Hepatocyte (in vitro differentiated cells): Measurements from ENCODE around the gene STK32B.

Experiments used
- EZH2phosphoT487 ChIP-seq: fragments of 200-600 bp; sonication (generic); IDR thresholded peaks from one replicate; pipeline ENCODE4 v1.6.1; 2018; ENCODE audit warnings: antibody characterized with exemption, mild to moderate bottlenecking, low read depth, moderate library complexity; ENCODE audit not compliant: unreplicated experiment, severe bottlenecking
- TF ChIP-seq, protein P1 (sequence below): fragments of 200-600 bp; sonication (generic); IDR thresholded peaks from 2 replicates; pipeline ENCODE4 v1.5.1; 2016; ENCODE audit warnings: antibody characterized with exemption, mild to moderate bottlenecking; ENCODE audit not compliant: poor library complexity

GRCh38 chr4:5137226-5137625 lies 85.9 kb downstream of the STK32B start:
- TF ChIP-seq, protein P1, sequence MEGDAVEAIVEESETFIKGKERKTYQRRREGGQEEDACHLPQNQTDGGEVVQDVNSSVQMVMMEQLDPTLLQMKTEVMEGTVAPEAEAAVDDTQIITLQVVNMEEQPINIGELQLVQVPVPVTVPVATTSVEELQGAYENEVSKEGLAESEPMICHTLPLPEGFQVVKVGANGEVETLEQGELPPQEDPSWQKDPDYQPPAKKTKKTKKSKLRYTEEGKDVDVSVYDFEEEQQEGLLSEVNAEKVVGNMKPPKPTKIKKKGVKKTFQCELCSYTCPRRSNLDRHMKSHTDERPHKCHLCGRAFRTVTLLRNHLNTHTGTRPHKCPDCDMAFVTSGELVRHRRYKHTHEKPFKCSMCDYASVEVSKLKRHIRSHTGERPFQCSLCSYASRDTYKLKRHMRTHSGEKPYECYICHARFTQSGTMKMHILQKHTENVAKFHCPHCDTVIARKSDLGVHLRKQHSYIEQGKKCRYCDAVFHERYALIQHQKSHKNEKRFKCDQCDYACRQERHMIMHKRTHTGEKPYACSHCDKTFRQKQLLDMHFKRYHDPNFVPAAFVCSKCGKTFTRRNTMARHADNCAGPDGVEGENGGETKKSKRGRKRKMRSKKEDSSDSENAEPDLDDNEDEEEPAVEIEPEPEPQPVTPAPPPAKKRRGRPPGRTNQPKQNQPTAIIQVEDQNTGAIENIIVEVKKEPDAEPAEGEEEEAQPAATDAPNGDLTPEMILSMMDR = no peak
- no peak for TF ChIP-seq EZH2phosphoT487
